HG03108 (cell line): ENCODE results near the gene MTRR.
"Not testable (repeated sequence)": the region's sequence is repeated elsewhere in the genome, so short reads cannot be mapped to it uniquely, and the experiment has no call there.

Experiments
- ATAC-seq: cut with Tn5 transposase; IDR thresholded peaks from one replicate; pipeline ENCODE4 v1.9.1; 2021; ENCODE audit warnings: moderate library complexity; ENCODE audit not compliant: unreplicated experiment

Gene MTRR

DNA sequence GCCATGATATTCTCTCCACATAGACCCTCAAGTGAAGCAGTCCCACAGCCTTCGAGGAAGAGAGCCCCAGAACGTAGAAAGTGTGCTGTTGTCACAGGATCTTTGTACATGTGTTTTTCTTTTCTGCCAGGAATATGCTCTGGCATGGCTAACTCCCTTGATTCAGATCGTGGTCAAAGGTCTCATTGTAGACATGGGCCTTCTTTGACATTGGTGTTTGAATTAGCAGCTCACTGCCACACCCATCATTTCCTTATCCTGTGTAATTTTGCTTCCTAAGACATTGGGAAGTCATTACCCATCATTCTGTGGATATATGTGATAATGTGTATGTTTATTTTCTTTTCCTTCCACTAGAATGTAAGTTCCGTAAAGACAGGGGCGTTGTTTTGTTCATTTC is 25.5 kb downstream of the MTRR start:
- ATAC-seq = no peak

GRCh38 chr5:7894860-7895259 is 25.9 kb downstream of the MTRR start:
- peak; percentile 98 for ATAC-seq

DNA sequence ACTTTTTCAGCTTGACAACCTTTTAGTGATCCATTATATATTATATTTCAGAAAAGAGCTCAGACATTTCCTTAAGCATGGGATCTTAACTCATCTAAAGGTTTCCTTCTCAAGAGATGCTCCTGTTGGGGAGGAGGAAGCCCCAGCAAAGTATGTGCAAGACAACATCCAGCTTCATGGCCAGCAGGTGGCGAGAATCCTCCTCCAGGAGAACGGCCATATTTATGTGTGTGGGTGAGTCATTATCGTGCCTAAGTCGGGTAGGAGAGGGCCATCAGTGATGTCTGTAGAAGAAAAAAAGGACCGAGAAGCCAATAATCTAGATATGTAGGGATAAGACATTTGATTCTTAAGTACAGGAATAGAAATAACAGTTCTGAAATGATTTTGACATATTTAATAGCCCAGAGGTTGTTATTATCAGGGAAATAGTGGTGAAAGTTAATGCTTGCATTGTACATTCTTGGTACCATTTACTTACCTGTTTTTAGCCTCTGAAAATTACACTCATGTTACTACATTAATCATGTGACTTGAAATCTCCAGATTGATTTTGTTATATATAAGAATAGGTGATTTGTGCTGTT is 28.2 kb downstream of the MTRR start:
- no peak for ATAC-seq

GRCh38 chr5:7902201-7902600 is 33.3 kb downstream of the MTRR start:
- no peak for ATAC-seq

DNA sequence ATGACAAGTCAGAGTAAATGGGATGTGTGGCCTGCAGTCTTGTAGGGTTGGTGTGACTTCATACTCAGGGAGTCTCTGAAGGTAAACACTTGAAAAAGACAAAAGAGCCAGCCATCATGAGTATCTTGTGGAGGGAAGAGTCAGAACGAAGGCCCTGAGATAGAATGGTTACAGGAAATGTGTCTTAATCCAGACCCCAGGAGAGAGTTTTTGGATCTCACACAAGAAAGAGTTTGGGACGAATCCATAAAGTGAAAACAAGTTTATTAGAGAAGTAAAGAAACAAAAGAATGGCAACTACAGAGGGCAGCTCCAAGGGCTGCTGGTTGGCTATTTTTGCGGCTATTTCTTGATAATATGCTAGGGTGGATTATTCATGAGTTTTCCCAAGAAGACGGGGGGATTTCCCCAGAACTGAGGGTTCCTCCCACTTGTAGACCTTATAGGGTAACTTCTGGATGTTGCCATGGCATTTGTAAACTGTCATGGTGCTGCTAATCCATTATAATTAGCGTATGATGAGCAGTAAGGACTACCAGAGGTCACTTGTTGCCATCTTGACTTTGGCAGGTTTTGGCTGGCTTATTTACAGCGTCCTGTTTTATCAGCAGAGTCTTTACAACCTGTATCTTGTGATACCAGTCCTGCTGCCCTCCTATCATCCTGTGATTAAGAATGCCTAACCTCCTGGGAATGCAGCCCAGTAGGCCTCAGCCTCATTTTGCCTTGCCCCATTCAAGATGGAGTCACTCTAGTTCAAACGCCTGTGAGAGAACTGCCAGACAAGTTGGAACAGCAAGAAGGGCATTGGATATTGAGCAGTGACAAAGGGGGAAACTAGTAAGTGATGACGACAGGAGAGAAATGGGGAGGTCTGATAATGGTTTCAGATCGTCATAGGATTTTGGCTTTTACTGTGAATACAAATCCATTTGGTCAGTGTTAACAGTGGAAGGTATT is 34.0 kb downstream of the MTRR start:
- no peak for ATAC-seq

DNA sequence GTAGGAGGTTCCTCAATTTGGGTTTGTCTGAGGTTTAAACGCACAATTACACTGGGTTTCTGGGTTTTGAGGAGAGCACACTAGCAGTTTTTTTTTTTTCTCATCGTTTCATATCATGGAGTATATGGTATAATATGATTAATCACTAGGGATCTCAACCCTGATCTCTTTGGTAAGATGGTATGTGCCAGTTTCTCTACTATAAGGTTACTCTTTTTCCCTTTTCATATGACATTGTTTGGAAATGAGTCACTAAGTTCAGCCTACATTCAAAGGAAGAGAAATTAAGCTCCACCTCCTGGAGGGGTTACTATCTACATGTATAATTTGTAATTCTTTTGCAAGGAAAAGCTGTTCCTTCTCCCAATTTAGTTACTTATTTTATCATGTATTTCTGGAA is 35.2 kb downstream of the MTRR start:
- no peak for ATAC-seq

DNA sequence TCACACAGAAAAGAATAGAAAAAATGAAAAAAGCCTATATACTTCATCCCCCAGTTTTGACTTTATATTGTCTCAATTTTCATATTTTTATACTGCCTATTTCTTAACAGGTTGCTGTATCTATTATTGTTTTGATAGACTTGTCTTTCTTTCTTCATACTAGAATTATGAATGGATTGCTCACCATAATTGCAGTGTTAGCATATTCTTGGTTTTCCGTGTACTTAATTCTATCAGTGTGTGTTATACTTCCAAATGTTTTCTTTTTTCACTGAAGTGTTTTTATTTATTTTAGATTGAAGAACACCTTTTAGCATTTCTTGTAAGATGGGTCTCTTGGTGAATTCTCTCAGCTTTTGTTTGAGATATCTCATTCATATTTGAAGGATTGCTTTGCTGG is 38.7 kb downstream of the MTRR start:
- ATAC-seq = no peak

- no peak for ATAC-seq
Observed at GRCh38 chr5:7908317-7908716, 39.4 kb downstream of the MTRR start.

- no peak for ATAC-seq
Observed at GRCh38 chr5:7910738-7911428, 41.9 kb downstream of the MTRR start.

GRCh38 chr5:7911429-7911771 is 42.5 kb downstream of the MTRR start:
- ATAC-seq = not testable (repeated sequence)

DNA sequence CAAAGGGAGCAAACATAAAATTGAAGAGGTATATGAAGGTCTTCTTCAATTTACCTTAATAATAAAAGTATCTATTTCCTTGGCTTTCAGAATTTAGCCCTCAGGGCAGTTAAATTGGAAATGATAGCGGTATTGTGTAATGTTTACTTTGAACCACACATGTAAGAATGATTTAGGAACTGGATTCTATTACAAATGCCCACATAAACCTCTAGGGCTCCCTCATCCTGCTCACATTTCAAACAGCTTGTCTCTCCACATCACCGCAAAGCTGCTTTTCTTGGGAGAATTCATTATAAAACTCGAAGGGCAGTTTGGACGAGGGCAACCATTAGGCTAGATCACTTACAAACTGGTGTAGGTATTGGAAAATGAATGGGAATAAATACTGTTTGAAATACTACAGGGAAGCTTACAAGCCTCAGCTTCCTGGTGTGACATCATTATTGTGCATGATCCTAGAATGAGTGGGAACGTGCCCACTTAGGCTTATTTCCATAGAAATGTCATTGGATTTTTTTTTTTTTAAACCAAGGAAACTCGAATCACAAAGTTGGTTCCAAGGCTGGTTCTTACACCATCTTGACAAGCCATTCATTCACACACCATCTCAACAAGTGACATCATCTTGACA is 47.3 kb downstream of the MTRR start:
- no peak for ATAC-seq

DNA sequence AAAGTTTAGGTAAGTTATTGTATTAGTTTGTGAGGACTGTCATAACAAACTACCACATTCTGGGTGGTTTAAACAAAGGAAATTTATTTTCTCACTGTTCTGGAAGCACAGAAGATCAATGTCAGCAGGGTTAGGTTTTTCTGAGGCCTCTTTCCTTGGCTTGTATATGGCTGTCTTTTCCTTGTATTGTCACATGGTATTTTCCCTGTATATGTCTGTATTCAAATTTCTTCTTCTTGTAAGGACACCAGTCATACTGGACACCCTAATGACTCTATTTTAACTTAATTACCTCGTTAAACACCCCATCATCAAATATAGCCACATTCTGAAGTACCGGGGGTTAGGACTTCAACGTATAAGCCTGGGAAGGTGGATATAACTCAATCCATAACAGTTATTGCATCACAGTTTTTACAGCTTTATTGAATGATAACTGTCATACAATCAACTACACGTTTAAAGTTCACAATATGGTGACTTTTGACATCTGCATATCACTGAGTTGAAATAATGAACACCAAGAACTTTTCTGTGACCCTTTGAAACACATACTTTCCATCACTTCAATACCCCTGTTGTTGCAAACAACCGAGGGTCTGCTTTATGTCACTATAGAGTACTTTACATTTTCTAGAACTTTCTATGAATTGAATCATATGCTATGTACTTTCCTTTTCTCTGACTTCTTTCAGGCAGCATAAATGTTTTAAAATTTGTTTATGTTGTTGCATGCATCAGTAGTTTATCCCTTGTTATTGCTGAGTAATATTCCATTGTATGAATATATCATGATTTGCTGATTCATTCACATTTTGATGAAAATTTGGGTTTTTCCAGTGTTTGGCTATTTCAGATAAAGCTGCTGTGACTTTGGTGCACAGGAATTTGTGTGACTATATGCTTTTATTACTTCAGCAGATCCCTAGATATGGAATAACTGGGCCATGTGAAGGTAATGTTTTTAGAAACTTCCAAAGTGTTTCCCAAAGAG is 48.5 kb downstream of the MTRR start:
- no peak for ATAC-seq

DNA sequence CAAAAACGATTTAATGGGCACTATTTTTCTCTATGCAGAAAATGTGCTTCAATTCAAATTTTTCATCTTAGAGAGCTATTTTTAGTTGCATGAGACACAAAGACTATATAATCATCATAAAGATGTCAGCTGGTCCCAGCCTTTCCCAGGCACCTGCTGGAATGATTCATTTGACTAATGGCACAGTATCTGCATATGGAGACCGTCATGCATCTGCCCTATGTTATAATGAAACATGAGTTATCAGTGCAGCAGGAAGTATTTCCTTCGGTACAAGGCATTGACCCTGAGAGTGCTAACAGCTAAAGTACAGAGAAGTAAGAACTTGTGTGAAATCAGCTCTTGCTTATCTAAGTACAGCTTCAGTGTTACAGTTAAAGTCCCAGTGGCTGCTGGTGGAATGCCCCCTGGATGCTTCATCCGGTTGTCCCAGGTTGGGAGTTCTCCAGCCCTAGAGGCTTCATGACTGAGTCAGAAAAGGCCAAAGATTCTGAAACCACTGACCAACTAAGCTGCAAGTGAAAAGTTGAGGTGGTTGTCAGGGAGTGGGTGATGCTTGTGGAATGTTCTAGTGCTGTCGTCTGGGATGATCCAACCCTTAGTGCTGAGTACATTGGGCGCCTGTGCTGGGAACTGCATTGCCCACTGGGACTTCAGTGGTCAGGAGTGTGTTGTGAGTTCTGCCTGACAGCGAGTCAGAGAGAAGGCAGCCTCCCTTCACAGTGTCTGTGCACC is 57.2 kb downstream of the MTRR start:
- no peak for ATAC-seq

- no peak for ATAC-seq
Observed at GRCh38 chr5:7926720-7927119, 57.8 kb downstream of the MTRR start.

- peak; percentile 61 for ATAC-seq
Observed at GRCh38 chr5:7927466-7928375, 58.8 kb downstream of the MTRR start.

- no peak for ATAC-seq
Observed at GRCh38 chr5:7930011-7930410, 61.1 kb downstream of the MTRR start.

DNA sequence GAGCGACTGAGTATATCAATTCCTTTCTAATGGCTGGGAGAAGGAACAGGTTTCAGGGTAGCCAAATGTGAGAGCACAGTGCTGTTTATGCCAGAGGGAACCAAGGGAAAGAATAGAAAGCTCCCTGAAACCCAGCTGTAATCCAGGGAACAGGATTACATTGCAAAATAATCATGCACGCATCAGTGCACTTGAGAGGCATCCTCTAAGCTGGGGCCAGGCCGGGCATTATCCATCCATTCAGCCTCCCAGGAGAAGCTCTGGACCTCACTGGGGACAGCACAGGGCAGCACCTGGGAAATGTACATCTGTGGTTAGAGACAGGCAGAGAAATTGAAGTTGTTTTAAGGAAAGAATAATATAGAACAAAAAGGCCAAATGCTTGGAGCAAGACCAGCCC is 72.7 kb downstream of the MTRR start:
- no peak for ATAC-seq

DNA sequence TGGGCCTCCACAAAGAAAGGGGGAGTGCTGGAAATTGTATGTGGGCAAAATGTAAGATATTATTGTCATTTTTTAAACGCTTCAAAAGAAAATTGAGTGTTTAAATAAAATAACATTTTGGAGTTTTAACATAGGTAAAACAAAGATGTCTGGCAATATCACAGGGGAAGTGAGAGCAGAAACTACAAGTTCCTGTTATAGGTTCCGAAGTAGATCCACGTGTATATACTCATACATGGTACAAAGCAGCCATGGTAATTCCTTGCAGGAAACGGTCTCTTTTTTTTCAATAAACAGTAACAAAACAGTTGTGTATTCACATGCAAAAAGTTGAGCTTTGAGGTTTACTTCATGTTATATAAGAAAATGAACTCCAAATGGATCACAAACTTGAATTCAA is 78.4 kb downstream of the MTRR start:
- no peak for ATAC-seq
